AG09309 (cell line): ENCODE data around the gene DERL3.

Source experiments
- DNase-seq: peaks from one replicate; pipeline ENCODE4 v3.0.0-alpha.2; 2010; ENCODE audit warnings: low read depth
- H3K4me3 ChIP-seq: 2 replicates; pipeline ENCODE4 v1.5.1; 2011; ENCODE audit warnings: mild to moderate bottlenecking, low read depth, low read length, moderate library complexity; ENCODE audit not compliant: control insufficient read depth
- TF ChIP-seq, protein P1 (sequence below): IDR thresholded peaks from 2 replicates; pipeline ENCODE4 v1.5.1; 2011; ENCODE audit warnings: mild to moderate bottlenecking, low read depth, low read length, inconsistent platforms; ENCODE audit not compliant: insufficient read depth, control insufficient read depth; ENCODE audit errors: missing control alignments

Gene DERL3

DNA sequence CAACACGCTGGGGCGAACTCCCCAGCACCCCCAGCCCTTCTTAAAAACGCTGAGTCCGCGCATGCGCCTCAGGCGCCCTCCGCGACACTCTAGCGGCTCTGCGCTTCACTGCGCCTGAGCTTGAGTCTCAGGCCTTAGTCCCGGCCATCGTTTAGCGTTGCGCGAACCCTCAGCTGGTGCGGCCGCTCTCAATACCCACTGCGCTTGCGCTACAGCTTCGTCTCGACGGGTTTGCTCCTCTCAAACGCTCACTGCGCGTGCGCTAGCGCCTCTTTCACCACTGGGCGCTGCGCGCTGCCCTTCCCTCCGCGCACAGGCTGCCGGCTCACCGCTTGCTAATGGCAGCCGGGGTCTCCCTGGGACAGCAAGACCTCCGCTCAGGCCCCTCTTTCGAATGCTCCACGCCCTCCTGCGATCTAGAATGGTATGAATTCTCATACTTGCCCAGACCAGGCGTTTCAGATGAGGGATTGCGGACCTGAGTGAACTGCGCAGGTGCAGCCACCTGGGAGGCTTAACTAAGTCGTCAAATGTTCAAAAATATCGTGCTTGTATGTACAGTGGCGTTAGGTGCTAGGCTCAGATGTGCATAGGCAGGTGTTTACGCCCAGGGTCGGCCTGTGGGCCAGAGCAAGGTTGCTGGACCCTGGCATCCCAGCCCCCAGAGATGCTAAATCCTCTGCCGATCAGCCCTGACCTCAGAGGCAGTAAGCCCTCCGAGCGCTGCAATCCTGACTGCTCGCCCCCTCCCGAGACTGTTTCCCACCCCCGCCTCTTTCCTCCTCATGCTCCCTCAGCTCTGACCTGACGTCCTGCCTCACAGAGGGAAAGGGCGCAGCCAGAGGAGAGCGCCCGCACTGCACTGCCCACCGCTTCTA is 19.0 kb upstream of the DERL3 start, which contains the start of gene SLC2A11:
TSS of gene SLC2A11 (plus strand) at position 270 of the 878 bp plus-strand sequence. CDS start at position 395, 125 bp downstream.
- H3K4me3 ChIP-seq = peak within 1 kb of the TSS; percentile 69
- TF ChIP-seq, protein P1, sequence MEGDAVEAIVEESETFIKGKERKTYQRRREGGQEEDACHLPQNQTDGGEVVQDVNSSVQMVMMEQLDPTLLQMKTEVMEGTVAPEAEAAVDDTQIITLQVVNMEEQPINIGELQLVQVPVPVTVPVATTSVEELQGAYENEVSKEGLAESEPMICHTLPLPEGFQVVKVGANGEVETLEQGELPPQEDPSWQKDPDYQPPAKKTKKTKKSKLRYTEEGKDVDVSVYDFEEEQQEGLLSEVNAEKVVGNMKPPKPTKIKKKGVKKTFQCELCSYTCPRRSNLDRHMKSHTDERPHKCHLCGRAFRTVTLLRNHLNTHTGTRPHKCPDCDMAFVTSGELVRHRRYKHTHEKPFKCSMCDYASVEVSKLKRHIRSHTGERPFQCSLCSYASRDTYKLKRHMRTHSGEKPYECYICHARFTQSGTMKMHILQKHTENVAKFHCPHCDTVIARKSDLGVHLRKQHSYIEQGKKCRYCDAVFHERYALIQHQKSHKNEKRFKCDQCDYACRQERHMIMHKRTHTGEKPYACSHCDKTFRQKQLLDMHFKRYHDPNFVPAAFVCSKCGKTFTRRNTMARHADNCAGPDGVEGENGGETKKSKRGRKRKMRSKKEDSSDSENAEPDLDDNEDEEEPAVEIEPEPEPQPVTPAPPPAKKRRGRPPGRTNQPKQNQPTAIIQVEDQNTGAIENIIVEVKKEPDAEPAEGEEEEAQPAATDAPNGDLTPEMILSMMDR = peak; percentile 27
- peak; percentile 86 for DNase-seq

DNA sequence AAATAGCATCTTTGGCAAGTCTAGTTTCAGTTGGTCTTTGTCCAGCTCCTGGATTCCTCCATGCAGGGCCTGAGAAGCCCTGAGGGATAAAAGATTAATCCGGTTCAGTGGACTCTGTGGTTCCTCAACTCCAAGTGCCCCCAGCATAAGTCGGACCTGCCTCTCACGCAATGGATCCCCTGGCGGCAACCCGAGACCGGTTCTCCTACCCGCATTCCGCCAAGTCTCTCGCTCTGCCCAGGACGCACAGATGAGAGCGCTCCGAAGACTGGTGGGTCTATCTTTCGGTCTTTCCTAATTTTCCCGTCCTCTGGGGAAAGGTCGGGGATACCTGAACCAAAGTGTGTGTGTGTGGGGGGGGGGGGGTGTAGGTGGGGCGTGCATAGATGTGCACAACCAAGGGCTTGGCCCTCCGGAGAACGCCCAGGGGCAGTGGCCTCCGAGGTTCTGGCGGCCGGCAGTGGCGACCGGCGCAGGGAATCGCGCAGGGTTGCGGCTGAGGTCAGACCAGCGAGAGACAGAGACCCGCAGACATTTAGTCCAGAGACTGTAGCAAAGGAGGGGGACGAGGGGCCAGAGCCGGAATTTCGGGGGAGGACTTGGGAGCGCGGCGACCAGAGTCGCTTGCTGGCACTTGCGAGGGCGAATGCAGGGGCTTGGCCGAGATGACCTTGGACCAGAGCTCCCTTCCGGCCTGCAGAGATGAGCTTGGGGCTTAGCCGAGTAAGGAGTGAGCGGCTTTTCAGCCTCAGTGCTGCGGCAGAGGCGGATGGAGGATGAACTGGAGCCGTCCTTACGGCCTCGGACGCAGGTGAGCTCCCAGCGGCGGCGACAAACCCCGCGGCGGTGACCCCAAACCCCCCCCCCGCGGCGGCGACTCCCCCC is 18.2 kb upstream of the DERL3 start:
- peak overlapping the region; percentile 69 for H3K4me3 ChIP-seq
- DNase-seq = no peak
- TF ChIP-seq, protein P1 = peak; percentile 4

DNA sequence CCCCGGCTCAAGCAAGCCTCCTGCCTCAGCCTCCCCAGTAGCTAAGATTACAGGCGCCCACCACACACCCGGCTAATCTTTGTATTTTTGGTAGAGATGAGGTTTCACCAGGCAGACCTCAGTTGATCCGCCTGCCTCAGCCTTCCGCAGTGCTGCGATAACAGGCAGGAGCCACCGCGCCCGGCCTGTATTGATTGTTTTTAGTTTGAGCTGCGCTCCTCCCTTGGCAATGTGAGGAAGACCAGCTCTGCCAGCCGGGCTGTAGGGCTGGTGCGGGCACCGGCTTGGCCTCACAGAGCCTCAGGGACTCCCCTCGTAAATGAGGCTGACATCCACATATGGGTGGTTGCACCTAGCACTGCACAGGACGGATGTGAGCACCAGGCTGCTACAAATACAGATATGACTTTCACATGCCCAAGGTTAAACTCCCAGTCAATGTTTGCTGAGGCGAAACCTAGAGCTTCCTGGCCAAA is 11.4 kb upstream of the DERL3 start:
- H3K4me3 ChIP-seq = no peak overlapping the region
- TF ChIP-seq, protein P1 = no peak
- no peak for DNase-seq

DNA sequence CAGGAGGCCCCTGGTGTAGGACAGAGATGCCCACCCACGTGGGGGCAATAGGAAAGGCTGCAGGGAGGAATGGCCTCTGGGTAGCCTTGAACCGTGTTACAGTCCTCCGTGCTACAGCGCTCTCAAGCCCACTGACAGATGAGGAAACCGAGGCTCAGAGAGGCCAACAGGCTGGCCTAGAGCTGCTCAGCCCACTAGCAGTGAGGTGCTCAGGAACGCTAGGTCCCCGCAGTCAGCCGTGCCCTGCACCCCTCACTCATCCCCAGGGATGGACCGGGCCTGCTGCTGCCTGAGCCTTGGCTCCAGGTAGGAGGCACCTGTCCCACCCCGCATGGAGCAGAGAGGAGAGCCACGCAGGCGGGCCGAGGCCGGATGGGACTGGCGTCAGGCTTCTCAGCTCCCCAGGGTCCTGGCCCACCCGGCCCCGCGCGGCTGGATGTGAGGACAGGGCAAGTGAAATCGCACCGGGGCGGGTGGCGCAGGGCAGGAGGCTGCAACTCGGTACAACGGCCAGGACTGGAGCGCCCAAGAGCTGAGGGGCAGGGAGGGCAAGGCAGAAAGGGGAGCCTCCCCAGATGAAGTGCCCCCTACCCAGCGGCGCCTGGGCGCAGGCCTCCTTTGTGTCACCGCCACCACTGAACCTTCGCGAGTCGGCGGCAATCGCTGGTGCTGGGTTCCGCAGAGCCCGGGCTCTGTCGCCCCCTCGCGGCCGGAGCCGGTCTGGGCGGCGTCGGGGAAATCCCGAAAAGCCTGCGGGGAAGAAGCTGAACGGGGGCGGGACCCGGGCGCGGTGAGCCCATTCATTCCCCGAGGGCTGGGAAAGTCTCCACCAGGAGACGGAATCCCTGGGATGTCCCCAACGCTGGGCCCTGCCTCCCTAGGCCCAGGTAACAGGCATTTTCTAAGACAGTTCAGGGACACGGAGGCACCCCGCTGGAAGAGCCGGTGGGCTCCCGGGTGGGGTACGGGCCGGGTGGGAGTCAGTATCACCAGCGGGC is 10.5 kb upstream of the DERL3 start:
- DNase-seq = no peak
- H3K4me3 ChIP-seq = peak overlapping the region; percentile 27
- TF ChIP-seq, protein P1 = peak; percentile 98

DNA sequence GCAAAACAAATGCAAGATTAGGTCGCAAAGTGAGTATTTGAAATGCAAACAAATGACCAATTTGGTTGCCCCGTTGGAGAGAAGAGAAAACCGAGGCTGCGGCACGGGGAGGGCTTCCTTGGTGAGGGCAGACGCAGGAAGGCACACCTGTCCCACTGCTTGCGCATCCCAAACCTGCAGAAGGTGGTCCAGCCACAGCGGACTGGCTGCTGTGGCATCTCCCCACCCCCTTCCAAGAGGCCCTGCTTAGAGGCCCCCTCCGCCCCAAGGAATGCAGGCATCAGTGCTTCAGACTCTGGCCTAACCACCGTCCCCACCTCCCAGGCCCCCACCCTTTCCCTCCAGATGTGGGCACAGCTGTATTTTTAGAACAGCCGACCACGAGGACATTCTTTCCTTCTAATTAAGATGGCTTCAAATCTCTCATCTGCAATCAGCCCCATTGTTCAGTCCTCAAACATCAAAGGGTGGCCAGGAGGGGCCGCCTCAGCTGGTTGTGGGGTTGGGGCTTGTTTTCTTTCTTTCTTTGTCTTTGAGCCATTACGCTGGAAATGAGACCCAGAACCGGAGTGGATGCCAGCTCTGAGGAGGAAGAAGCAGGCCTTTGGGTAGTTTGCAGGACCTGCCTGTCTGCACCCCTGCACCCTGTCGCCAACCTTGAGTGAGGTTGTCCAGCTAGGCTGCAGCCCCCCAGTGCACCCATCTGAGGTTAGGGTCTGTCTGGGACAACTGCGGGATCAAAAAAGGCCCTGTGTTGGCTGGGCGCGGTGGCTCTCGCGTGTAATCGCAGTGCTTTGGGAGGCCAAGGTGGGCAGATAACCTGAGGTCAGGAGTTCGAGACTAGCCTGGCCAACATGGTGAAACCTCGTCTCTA is 9.4 kb upstream of the DERL3 start:
- no peak for DNase-seq
- TF ChIP-seq, protein P1 = no peak
- H3K4me3 ChIP-seq = no peak overlapping the region
